Measurements from ENCODE around the gene ALDOC. TPM values are rescaled to one million over a fixed set of nuclear protein-coding genes. Genes with fewer than 3 reads are reported as not detected.

Gene ALDOC
- total RNA-seq, 4 donors from 2014 or later: 4.1 to 17.8 (median 11.1) TPM

- Histone ChIP-seq H3K9me3 (no peaks in the 10 kb centered on the region), H3K27ac (no peak overlapping the region), H3K36me3 (no peaks in the 10 kb centered on the region), H3K27me3 (no peaks in the 10 kb centered on the region), H3K4me1 (no peaks in the 10 kb centered on the region), H3K4me3 (no peak overlapping the region)
- DNase-seq: no peak
- no peak for TF ChIP-seq CTCF (IDR thresholded peaks at IDR 0.05)
- TF ChIP-seq POLR2A (IDR thresholded peaks at IDR 0.05): no peak
- intact Hi-C loops (cut with DNase I; ENCODE audit: low total_unique reads): loop anchor here (10.0 kb wide), 1 partner anchor 75 kb away; the partner anchor contains the start of gene RSKR
Measured at GRCh38 chr17:28540231-28540630, 36.5 kb downstream of the ALDOC start.

- Histone ChIP-seq H3K4me3 (no peak overlapping the region), H3K4me1 (no peaks in the 10 kb centered on the region), H3K27ac (no peak overlapping the region), H3K36me3 (no peaks in the 10 kb centered on the region), H3K27me3 (no peaks in the 10 kb centered on the region), H3K9me3 (no peaks in the 10 kb centered on the region)
- no peak for TF ChIP-seq POLR2A (IDR thresholded peaks at IDR 0.05)
- no peak for TF ChIP-seq CTCF (IDR thresholded peaks at IDR 0.05)
- DNase-seq: no peak
- intact Hi-C loops (cut with DNase I; ENCODE audit: low total_unique reads): no loop called here
Measured at GRCh38 chr17:28538296-28538895, 38.3 kb downstream of the ALDOC start.

GRCh38 chr17:28537219-28537610 is 39.5 kb downstream of the ALDOC start:
- Histone ChIP-seq H3K9me3 (no peaks in the 10 kb centered on the region), H3K4me3 (no peak overlapping the region), H3K36me3 (no peaks in the 10 kb centered on the region), H3K27ac (no peak overlapping the region), H3K27me3 (no peaks in the 10 kb centered on the region), H3K4me1 (no peaks in the 10 kb centered on the region)
- intact Hi-C loops (cut with DNase I; ENCODE audit: low total_unique reads): no loop called here
- DNase-seq: no peak
- TF ChIP-seq CTCF (IDR thresholded peaks at IDR 0.05): no peak
- no peak for TF ChIP-seq POLR2A (IDR thresholded peaks at IDR 0.05)

GRCh38 chr17:28536532-28537218 is 40.0 kb downstream of the ALDOC start:
- intact Hi-C loops (cut with DNase I; ENCODE audit: low total_unique reads): no loop called here
- no peak overlapping the region for H3K4me3 ChIP-seq
- H3K27me3 ChIP-seq: no peaks in the 10 kb centered on the region
- no peak for DNase-seq
- H3K36me3 ChIP-seq: no peaks in the 10 kb centered on the region
- H3K4me1 ChIP-seq: no peaks in the 10 kb centered on the region
- H3K9me3 ChIP-seq: no peaks in the 10 kb centered on the region
- TF ChIP-seq POLR2A (IDR thresholded peaks at IDR 0.05): no peak
- H3K27ac ChIP-seq: no peak overlapping the region

GRCh38 chr17:28534740-28535375 is 41.8 kb downstream of the ALDOC start:
- intact Hi-C loops (cut with DNase I; ENCODE audit: low total_unique reads): no loop called here
- DNase-seq: no peak
- TF ChIP-seq POLR2A (IDR thresholded peaks at IDR 0.05) (no peak), CTCF (IDR thresholded peaks at IDR 0.05) (no peak)
- Histone ChIP-seq H3K36me3 (no peaks in the 10 kb centered on the region), H3K27me3 (no peaks in the 10 kb centered on the region), H3K9me3 (no peaks in the 10 kb centered on the region), H3K4me3 (no peak overlapping the region), H3K4me1 (no peaks in the 10 kb centered on the region), H3K27ac (no peak overlapping the region)

Measured in uterus (tissue), 4 donors.